Activated CD8-positive, alpha-beta T cell treated with anti-CD3 and anti-CD28 coated beads for 36 hours (primary cell): Measurements from ENCODE around the gene PAMR1. TPM values are rescaled to one million over a fixed set of nuclear protein-coding genes. Genes with fewer than 3 reads are reported as not detected.

Source experiments
- ATAC-seq: fragments of 200-7000 bp; cut with Tn5 transposase; one replicate; pipeline ENCODE4 v1.10.0; 2021; ENCODE audit warnings: mild to moderate bottlenecking, moderate library complexity
- CTCF ChIA-PET: fragments of 350-600 bp; sonication (Branson Sonifier 250); formaldehyde crosslinking; loops from one replicate; lab custom pipeline; 2021; ENCODE audit warnings: antibody characterized with exemption; lab: Charles Lee
- POLR2A ChIA-PET: fragments of 350-600 bp; sonication (Branson Sonifier 250); formaldehyde crosslinking; loops from one replicate; lab custom pipeline; 2021; ENCODE audit warnings: antibody characterized with exemption; lab: Charles Lee
- DNase-seq: peaks from one replicate; pipeline ENCODE4 v3.0.0-alpha.2; 2020
- H3K27ac Mint-ChIP-seq: one replicate; pipeline ENCODE4 v1.8.0; 2021; ENCODE audit warnings: mild to moderate bottlenecking, mixed read lengths
- H3K27me3 Mint-ChIP-seq: one replicate; pipeline ENCODE4 v1.8.0; 2021; ENCODE audit warnings: mixed read lengths
- H3K36me3 Mint-ChIP-seq: one replicate; pipeline ENCODE4 v1.8.0; 2021; ENCODE audit warnings: low read depth, mixed read lengths
- H3K4me1 Mint-ChIP-seq: one replicate; pipeline ENCODE4 v1.8.0; 2021; ENCODE audit warnings: low read depth, mixed read lengths
- H3K4me3 Mint-ChIP-seq: one replicate; pipeline ENCODE4 v1.8.0; 2021; ENCODE audit warnings: mild to moderate bottlenecking, moderate library complexity, mixed read lengths
- H3K9me3 Mint-ChIP-seq: one replicate; pipeline ENCODE4 v1.8.0; 2021; ENCODE audit warnings: mixed read lengths
- CTCF ChIP-seq: fragments of 200-600 bp; IDR thresholded peaks from one replicate; pipeline ENCODE4 v1.8.0; 2022; ENCODE audit warnings: antibody characterized with exemption, mild to moderate bottlenecking
- intact Hi-C: fragments of 100-400 bp; cut with micrococcal nuclease; formaldehyde crosslinking; loops from one replicate; pipeline ENCODE4 v1.10.0; 2022
- total RNA-seq, 2 experiments: library from RNA; stranded (reverse); gene quantifications; one replicate each; pipeline ENCODE4 v1.2.3, GENCODE V29; 2021

Gene PAMR1
- total RNA-seq, 2 experiments from 2014 or later: not detected

- Mint-ChIP-seq H3K27me3 (peaks cover 34% of the 10 kb centered on the region), H3K9me3 (no peaks in the 10 kb centered on the region), H3K4me1 (no peaks in the 10 kb centered on the region), H3K27ac (no peak overlapping the region), H3K36me3 (no peaks in the 10 kb centered on the region), H3K4me3 (no peak overlapping the region)
- TF ChIP-seq CTCF: peak; percentile 41
- DNase-seq: no peak
- ATAC-seq: no peak
- intact Hi-C loops: no loop called here
- POLR2A ChIA-PET: no interaction called here
- CTCF ChIA-PET: interaction anchor here (0.6 to 4.1 kb wide), 14 partner anchors 10 to 825 kb away, joined by 3 to 27 read pairs (median 3); no protein-coding TSS in a partner anchor
Measured at GRCh38 chr11:35412285-35412684, 113.1 kb downstream of the PAMR1 start.

GRCh38 chr11:35407041-35407440 is 118.4 kb downstream of the PAMR1 start:
- Mint-ChIP-seq H3K36me3 (no peaks in the 10 kb centered on the region), H3K27me3 (peaks cover 8% of the 10 kb centered on the region), H3K4me3 (no peak overlapping the region), H3K9me3 (no peaks in the 10 kb centered on the region), H3K4me1 (no peaks in the 10 kb centered on the region), H3K27ac (no peak overlapping the region)
- intact Hi-C loops: no loop called here
- ATAC-seq (no peak), DNase-seq (no peak)
- CTCF ChIA-PET: no interaction called here
- TF ChIP-seq CTCF: no peak
- POLR2A ChIA-PET: no interaction called here

- POLR2A ChIA-PET: no interaction called here
- H3K27me3 Mint-ChIP-seq: peaks cover 2% of the 10 kb centered on the region
- no peaks in the 10 kb centered on the region for H3K9me3 Mint-ChIP-seq
- H3K4me1 Mint-ChIP-seq: no peaks in the 10 kb centered on the region
- CTCF ChIA-PET: interaction anchor here (1.2 to 3.0 kb wide), 6 partner anchors 11 to 818 kb away, joined by 3 to 15 read pairs (median 4); no protein-coding TSS in a partner anchor
- peak; percentile 24 for TF ChIP-seq CTCF
- no peak overlapping the region for H3K27ac Mint-ChIP-seq
- H3K4me3 Mint-ChIP-seq: no peak overlapping the region
- no peak for ATAC-seq
- intact Hi-C loops: no loop called here
- DNase-seq: peak; percentile 32
- no peaks in the 10 kb centered on the region for H3K36me3 Mint-ChIP-seq
Measured at GRCh38 chr11:35404388-35404775, 121.0 kb downstream of the PAMR1 start.

GRCh38 chr11:35403765-35404387 is 121.5 kb downstream of the PAMR1 start:
- CTCF ChIA-PET: interaction anchor here (1.0 to 3.0 kb wide), 7 partner anchors 11 to 817 kb away, joined by 3 to 15 read pairs (median 3); no protein-coding TSS in a partner anchor
- POLR2A ChIA-PET: no interaction called here
- Mint-ChIP-seq H3K27ac (no peak overlapping the region), H3K9me3 (no peaks in the 10 kb centered on the region), H3K4me3 (no peak overlapping the region), H3K4me1 (no peaks in the 10 kb centered on the region), H3K36me3 (no peaks in the 10 kb centered on the region), H3K27me3 (peaks cover 4% of the 10 kb centered on the region)
- intact Hi-C loops: no loop called here
- TF ChIP-seq CTCF: no peak
- no peak for DNase-seq
- ATAC-seq: no peak
